HG02981 (cell line): ENCODE data around the gene FAM89A.
"Not testable (repeated sequence)": the region's sequence is repeated elsewhere in the genome, so short reads cannot be mapped to it uniquely, and the experiment has no call there.

Experiments used
- ATAC-seq: cut with Tn5 transposase; IDR thresholded peaks from one replicate; pipeline ENCODE4 v1.9.1; 2021; ENCODE audit warnings: mild to moderate bottlenecking, moderate library complexity; ENCODE audit not compliant: unreplicated experiment

The FAM89A gene

GRCh38 chr1:231007535-231007934 is 32.5 kb downstream of the FAM89A start:
- ATAC-seq = not testable (repeated sequence)

GRCh38 chr1:231001892-231002291 is 38.2 kb downstream of the FAM89A start:
- no peak for ATAC-seq

GRCh38 chr1:231000639-231001038 is 39.4 kb downstream of the FAM89A start:
- ATAC-seq = no peak

GRCh38 chr1:231000201-231000600 is 39.9 kb downstream of the FAM89A start:
- no peak for ATAC-seq

- ATAC-seq = no peak
Measured at GRCh38 chr1:230994860-230995259, 45.2 kb downstream of the FAM89A start.

GRCh38 chr1:230992100-230992774 is 47.8 kb downstream of the FAM89A start:
- ATAC-seq = no peak

- ATAC-seq = no peak
Measured at GRCh38 chr1:230987448-230987847, 52.6 kb downstream of the FAM89A start.

GRCh38 chr1:230986976-230987375 is 53.1 kb downstream of the FAM89A start:
- ATAC-seq = no peak

GRCh38 chr1:230985711-230986110 is 54.3 kb downstream of the FAM89A start:
- ATAC-seq = no peak

- ATAC-seq = not testable (repeated sequence)
Measured at GRCh38 chr1:230984622-230985515, 55.2 kb downstream of the FAM89A start.

- ATAC-seq = no peak
Measured at GRCh38 chr1:230983811-230984210, 56.2 kb downstream of the FAM89A start.

GRCh38 chr1:230982696-230983095 is 57.4 kb downstream of the FAM89A start:
- ATAC-seq = no peak

GRCh38 chr1:230979952-230980351 is 60.1 kb downstream of the FAM89A start:
- no peak for ATAC-seq

GRCh38 chr1:230979389-230979716 is 60.7 kb downstream of the FAM89A start:
- no peak for ATAC-seq

- peak; percentile 96 for ATAC-seq
Measured at GRCh38 chr1:230978491-230979388, 61.3 kb downstream of the FAM89A start, which contains the start of the genes ARV1 and TTC13. Gene ARV1, plus strand, starts transcription at chr1:230979094. Its CDS starts 12 bp downstream, at chr1:230979106. Gene TTC13, minus strand, starts transcription at chr1:230978861. Its CDS starts 31 bp downstream, at chr1:230978830.

GRCh38 chr1:230977761-230978490 is 62.1 kb downstream of the FAM89A start:
- ATAC-seq = peak; percentile 6

- ATAC-seq = no peak
Measured at GRCh38 chr1:230976825-230977747, 63.0 kb downstream of the FAM89A start.

- no peak for ATAC-seq
Measured at GRCh38 chr1:230976360-230976759, 63.7 kb downstream of the FAM89A start.

- no peak for ATAC-seq
Measured at GRCh38 chr1:230975636-230976035, 64.4 kb downstream of the FAM89A start.
